T-helper 1 cell treated with Interleukin-12 subunit alpha and Interleukin-12 subunit beta and Interleukin-4 antibody, amounts not matched to agents 30 μg/mL and 1 μg/mL, for 36 hours (primary cell): Measurements from ENCODE around the gene MAN2B1.
"Not testable (repeated sequence)": the region's sequence is repeated elsewhere in the genome, so short reads cannot be mapped to it uniquely, and the experiment has no call there.

Source experiments
- H3K27ac Mint-ChIP-seq: one replicate; pipeline ENCODE4 v1.8.0; 2021; ENCODE audit warnings: mild to moderate bottlenecking, mixed read lengths
- H3K27me3 Mint-ChIP-seq: one replicate; pipeline ENCODE4 v1.8.0; 2021; ENCODE audit warnings: low read depth, mixed read lengths
- H3K36me3 Mint-ChIP-seq: one replicate; pipeline ENCODE4 v1.8.0; 2021; ENCODE audit warnings: low read depth, mixed read lengths
- H3K4me1 Mint-ChIP-seq: one replicate; pipeline ENCODE4 v1.8.0; 2021; ENCODE audit warnings: low read depth, mixed read lengths
- H3K4me3 Mint-ChIP-seq: one replicate; pipeline ENCODE4 v1.8.0; 2021; ENCODE audit warnings: mild to moderate bottlenecking, moderate library complexity, mixed read lengths
- H3K9me3 Mint-ChIP-seq: one replicate; pipeline ENCODE4 v1.8.0; 2021; ENCODE audit warnings: mixed read lengths

MAN2B1 gene

GRCh38 chr19:12696366-12697335 is 30.1 kb upstream of the MAN2B1 start, which contains the start of gene FBXW9:
TSS of gene FBXW9 (minus strand) at chr19:12696631. CDS start at chr19:12696581, 50 bp downstream.
- Mint-ChIP-seq H3K4me1 (peaks cover 9% of the 10 kb centered on the region), H3K27me3 (no peaks in the 10 kb centered on the region), H3K36me3 (peaks cover 8% of the 10 kb centered on the region), H3K9me3 (no peaks in the 10 kb centered on the region), H3K27ac (peak within 1 kb of the TSS; percentile 96), H3K4me3 (peak within 1 kb of the TSS; percentile 88)

- Mint-ChIP-seq H3K27me3 (no peaks in the 10 kb centered on the region), H3K4me3 (peak overlapping the region; percentile 88), H3K27ac (peak overlapping the region; percentile 96), H3K4me1 (peaks cover 9% of the 10 kb centered on the region), H3K9me3 (no peaks in the 10 kb centered on the region), H3K36me3 (peaks cover 8% of the 10 kb centered on the region)
Observed at GRCh38 chr19:12695997-12696365, 29.4 kb upstream of the MAN2B1 start.

GRCh38 chr19:12695514-12695913 is 29.0 kb upstream of the MAN2B1 start:
- H3K27me3 Mint-ChIP-seq = no peaks in the 10 kb centered on the region
- peaks cover 9% of the 10 kb centered on the region for H3K4me1 Mint-ChIP-seq
- peak overlapping the region; percentile 65 for H3K4me3 Mint-ChIP-seq
- peaks cover 8% of the 10 kb centered on the region for H3K36me3 Mint-ChIP-seq
- no peaks in the 10 kb centered on the region for H3K9me3 Mint-ChIP-seq
- H3K27ac Mint-ChIP-seq = no peak overlapping the region

- Mint-ChIP-seq H3K9me3 (no peaks in the 10 kb centered on the region), H3K36me3 (peaks cover 8% of the 10 kb centered on the region)
Observed at GRCh38 chr19:12695096-12695495, 28.6 kb upstream of the MAN2B1 start.

GRCh38 chr19:12694641-12695040 is 28.1 kb upstream of the MAN2B1 start:
- Mint-ChIP-seq H3K36me3 (peaks cover 8% of the 10 kb centered on the region), H3K4me3 (no peak overlapping the region), H3K27ac (peak overlapping the region; percentile 20), H3K9me3 (no peaks in the 10 kb centered on the region), H3K27me3 (no peaks in the 10 kb centered on the region), H3K4me1 (peaks cover 9% of the 10 kb centered on the region)

More at GRCh38 chr19:12695096-12695495, 28.6 kb upstream of the MAN2B1 start:
- no peaks in the 10 kb centered on the region for H3K27me3 Mint-ChIP-seq
- peak overlapping the region; percentile 20 for H3K27ac Mint-ChIP-seq
- no peak overlapping the region for H3K4me3 Mint-ChIP-seq
- peaks cover 9% of the 10 kb centered on the region for H3K4me1 Mint-ChIP-seq

- Mint-ChIP-seq H3K27me3 (no peaks in the 10 kb centered on the region), H3K4me1 (peaks cover 7% of the 10 kb centered on the region), H3K27ac (no peak overlapping the region), H3K9me3 (no peaks in the 10 kb centered on the region), H3K36me3 (peaks cover 2% of the 10 kb centered on the region), H3K4me3 (no peak overlapping the region)
Observed at GRCh38 chr19:12692960-12693359, 26.4 kb upstream of the MAN2B1 start.

GRCh38 chr19:12689581-12690216 is 23.2 kb upstream of the MAN2B1 start:
- Mint-ChIP-seq H3K27me3 (no peaks in the 10 kb centered on the region), H3K36me3 (no peaks in the 10 kb centered on the region), H3K27ac (no peak overlapping the region), H3K4me1 (no peaks in the 10 kb centered on the region), H3K4me3 (no peak overlapping the region), H3K9me3 (no peaks in the 10 kb centered on the region)

GRCh38 chr19:12689012-12689411 is 22.5 kb upstream of the MAN2B1 start:
- Mint-ChIP-seq H3K4me1 (no peaks in the 10 kb centered on the region), H3K27me3 (no peaks in the 10 kb centered on the region), H3K4me3 (no peak overlapping the region), H3K9me3 (no peaks in the 10 kb centered on the region), H3K36me3 (no peaks in the 10 kb centered on the region), H3K27ac (no peak overlapping the region)

GRCh38 chr19:12687496-12688196 is 21.1 kb upstream of the MAN2B1 start, which contains the start of gene GNG14:
TSS of gene GNG14 (plus strand) at chr19:12687998. CDS start at chr19:12688049, 51 bp downstream.
- H3K27me3 Mint-ChIP-seq = no peaks in the 10 kb centered on the region

GRCh38 chr19:12685831-12686230 is 19.3 kb upstream of the MAN2B1 start:
- H3K4me3 Mint-ChIP-seq = no peak overlapping the region
- H3K27me3 Mint-ChIP-seq = no peaks in the 10 kb centered on the region
- H3K9me3 Mint-ChIP-seq = no peaks in the 10 kb centered on the region
- no peak overlapping the region for H3K27ac Mint-ChIP-seq
- H3K36me3 Mint-ChIP-seq = peaks cover 6% of the 10 kb centered on the region
- peaks cover 5% of the 10 kb centered on the region for H3K4me1 Mint-ChIP-seq

More at GRCh38 chr19:12687496-12688196, 21.1 kb upstream of the MAN2B1 start, which contains the start of gene GNG14:
- no peaks in the 10 kb centered on the region for H3K36me3 Mint-ChIP-seq
- H3K4me1 Mint-ChIP-seq = no peaks in the 10 kb centered on the region
- H3K4me3 Mint-ChIP-seq = no peak within 1 kb of the TSS
- no peak within 1 kb of the TSS for H3K27ac Mint-ChIP-seq
- no peaks in the 10 kb centered on the region for H3K9me3 Mint-ChIP-seq

- H3K36me3 Mint-ChIP-seq = peaks cover 24% of the 10 kb centered on the region
Observed at GRCh38 chr19:12681074-12681987, 14.8 kb upstream of the MAN2B1 start, which contains the start of gene DHPS. TSS of gene DHPS (minus strand) at chr19:12681880. CDS start at chr19:12681766, 114 bp downstream.

GRCh38 chr19:12680034-12680433 is 13.5 kb upstream of the MAN2B1 start:
- H3K27ac Mint-ChIP-seq = peak overlapping the region; percentile 49
- peak overlapping the region; percentile 95 for H3K4me3 Mint-ChIP-seq
- H3K36me3 Mint-ChIP-seq = peaks cover 25% of the 10 kb centered on the region
- no peaks in the 10 kb centered on the region for H3K27me3 Mint-ChIP-seq
- peaks cover 15% of the 10 kb centered on the region for H3K4me1 Mint-ChIP-seq
- H3K9me3 Mint-ChIP-seq = no peaks in the 10 kb centered on the region

More at GRCh38 chr19:12681074-12681987, 14.8 kb upstream of the MAN2B1 start, which contains the start of gene DHPS:
- H3K27ac Mint-ChIP-seq = peak within 1 kb of the TSS; percentile 94
- H3K27me3 Mint-ChIP-seq = no peaks in the 10 kb centered on the region
- peaks cover 13% of the 10 kb centered on the region for H3K4me1 Mint-ChIP-seq
- no peaks in the 10 kb centered on the region for H3K9me3 Mint-ChIP-seq
- peak within 1 kb of the TSS; percentile 95 for H3K4me3 Mint-ChIP-seq

GRCh38 chr19:12678039-12678438 is 11.5 kb upstream of the MAN2B1 start:
- not testable (repeated sequence) for H3K27ac Mint-ChIP-seq, H3K4me3 Mint-ChIP-seq, H3K27me3 Mint-ChIP-seq, H3K9me3 Mint-ChIP-seq
- Mint-ChIP-seq H3K36me3 (peaks cover 33% of the 10 kb centered on the region), H3K4me1 (peaks cover 15% of the 10 kb centered on the region)
